RWPE1 (cell line): ENCODE measurements around the gene PKP4.

ENCODE experiments used
- CTCF ChIA-PET: fragments of 350-600 bp; sonication (Branson Sonifier 250); formaldehyde crosslinking; extraction: SDS; loops from one replicate; lab custom pipeline; 2021; lab: Yijun Ruan, JAX
- POLR2A ChIA-PET: fragments of 400-600 bp; formaldehyde crosslinking; extraction: SDS; loops from one replicate; lab custom pipeline; 2020; ENCODE audit warnings: antibody characterized with exemption; ENCODE audit not compliant: low non-redundant PET; lab: Yijun Ruan, JAX
- DNase-seq: peaks from one replicate; pipeline ENCODE4 v3.0.0; 2012; ENCODE audit warnings: low spot score
- H3K27ac ChIP-seq: fragments of 450-650 bp; 2 replicates; pipeline ENCODE4 v1.5.1; 2017
- CTCF ChIP-seq: fragments of 450-650 bp; conservative IDR thresholded peaks from 2 replicates; pipeline ENCODE4 v1.5.1; 2017; ENCODE audit warnings: low read depth, mild to moderate bottlenecking

The PKP4 gene

GRCh38 chr2:158714420-158714819 lies 257.7 kb downstream of the PKP4 start:
- CTCF ChIA-PET: no interaction called here
- no peak overlapping the region for H3K27ac ChIP-seq
- no peak for DNase-seq
- TF ChIP-seq CTCF: no peak
- POLR2A ChIA-PET: no interaction called here

- no peak for DNase-seq
- POLR2A ChIA-PET: interaction anchor here (0.5 kb wide), 1 partner anchor 27 kb away, joined by 3 read pairs; no protein-coding TSS in a partner anchor
- TF ChIP-seq CTCF: no peak
- no peak overlapping the region for H3K27ac ChIP-seq
- CTCF ChIA-PET: no interaction called here
These were observed 258.6 kb downstream of the PKP4 start for GRCh38 chr2:158715357-158715756.

- no peak overlapping the region for H3K27ac ChIP-seq
- ChIA-PET POLR2A (no interaction called here), CTCF (no interaction called here)
- no peak for DNase-seq
- no peak for TF ChIP-seq CTCF
These were observed 259.5 kb downstream of the PKP4 start for GRCh38 chr2:158716121-158716791.

- no peak for TF ChIP-seq CTCF
- no peak overlapping the region for H3K27ac ChIP-seq
- ChIA-PET CTCF (interaction anchor here (0.9 kb wide), 1 partner anchor 10 kb away, joined by 4 read pairs; no protein-coding TSS in a partner anchor), POLR2A (no interaction called here)
- DNase-seq: no peak
These were observed 260.2 kb downstream of the PKP4 start for GRCh38 chr2:158716921-158717320.

- no peak overlapping the region for H3K27ac ChIP-seq
- ChIA-PET POLR2A (no interaction called here), CTCF (interaction anchor here (0.9 to 1.0 kb wide), 2 partner anchors 11 to 37 kb away, joined by 4 read pairs; no protein-coding TSS in a partner anchor)
- TF ChIP-seq CTCF: no peak
- DNase-seq: no peak
These were observed 260.8 kb downstream of the PKP4 start for GRCh38 chr2:158717366-158718195.

- POLR2A ChIA-PET: no interaction called here
- TF ChIP-seq CTCF: no peak
- no peak overlapping the region for H3K27ac ChIP-seq
- DNase-seq: no peak
- CTCF ChIA-PET: interaction anchor here (1.0 kb wide), 1 partner anchor 36 kb away, joined by 4 read pairs; no protein-coding TSS in a partner anchor
These were observed 261.4 kb downstream of the PKP4 start for GRCh38 chr2:158718196-158718585.
